Stimulated activated CD8-positive, alpha-beta memory T cell treated with anti-CD3 and anti-CD28 coated beads, Interleukin-12 subunit alpha, Interleukin-12 subunit beta, amount 100 ng/mL, for 24 hours (primary cell): ENCODE data around the gene TCN2.
"Not testable (repeated sequence)": the region's sequence is repeated elsewhere in the genome, so short reads cannot be mapped to it uniquely, and the experiment has no call there.

Source experiments
- DNase-seq: peaks from one replicate; pipeline ENCODE4 v3.0.0-alpha.2; 2020; ENCODE audit errors: extremely low read depth

Gene TCN2

GRCh38 chr22:30610299-30610698 lies 3.3 kb downstream of the TCN2 start:
- no peak for DNase-seq

- DNase-seq: no peak
Observed at GRCh38 chr22:30611197-30611596, 4.2 kb downstream of the TCN2 start.

GRCh38 chr22:30612789-30613188 lies 5.8 kb downstream of the TCN2 start:
- DNase-seq: no peak

GRCh38 chr22:30614268-30614667 lies 7.3 kb downstream of the TCN2 start:
- no peak for DNase-seq

GRCh38 chr22:30614879-30615278 lies 7.9 kb downstream of the TCN2 start:
- no peak for DNase-seq

GRCh38 chr22:30615543-30615954 lies 8.6 kb downstream of the TCN2 start:
- no peak for DNase-seq

- DNase-seq: no peak
Observed at GRCh38 chr22:30617819-30618218, 10.8 kb downstream of the TCN2 start.

- not testable (repeated sequence) for DNase-seq
Observed at GRCh38 chr22:30619909-30620308, 12.9 kb downstream of the TCN2 start.

GRCh38 chr22:30626413-30626812 lies 19.4 kb downstream of the TCN2 start:
- DNase-seq: no peak

- no peak for DNase-seq
Observed at GRCh38 chr22:30627471-30627870, 20.5 kb downstream of the TCN2 start.

GRCh38 chr22:30628491-30628890 lies 21.5 kb downstream of the TCN2 start:
- DNase-seq: no peak

- not testable (repeated sequence) for DNase-seq
Observed at GRCh38 chr22:30631469-30631868, 24.5 kb downstream of the TCN2 start.

- DNase-seq: peak; percentile 76
Observed at GRCh38 chr22:30634471-30635233, 27.7 kb downstream of the TCN2 start.

GRCh38 chr22:30635273-30636225 lies 28.6 kb downstream of the TCN2 start, which contains the start of gene SLC35E4:
Gene SLC35E4 (plus strand): TSS chr22:30635781. CDS start chr22:30636451, 670 bp downstream.
- peak; percentile 82 for DNase-seq

- DNase-seq: no peak
Observed at GRCh38 chr22:30636226-30637077, 29.5 kb downstream of the TCN2 start.

- no peak for DNase-seq
Observed at GRCh38 chr22:30637701-30638114, 30.7 kb downstream of the TCN2 start.

GRCh38 chr22:30640361-30640760 lies 33.4 kb downstream of the TCN2 start:
- no peak for DNase-seq

- no peak for DNase-seq
Observed at GRCh38 chr22:30640839-30641430, 34.0 kb downstream of the TCN2 start.

- DNase-seq: no peak
Observed at GRCh38 chr22:30643055-30643875, 36.3 kb downstream of the TCN2 start.

- no peak for DNase-seq
Observed at GRCh38 chr22:30646518-30647160, 39.7 kb downstream of the TCN2 start.
